GM12878 (cell line): ENCODE results near the gene THEM4. TPM values are rescaled to one million over a fixed set of nuclear protein-coding genes. Genes with fewer than 3 reads are reported as not detected.

Experiments used
- ATAC-seq: fragments of 200-7000 bp; cut with Tn5 transposase; 3 replicates; pipeline ENCODE4 v1.9.1; 2020; ENCODE audit warnings: mild to moderate bottlenecking, moderate library complexity
- BruUV-seq: library from RNA; stranded (reverse); fragments of 400-500 nt; replicated peaks from 2 replicates; lab custom pipeline; 2021; lab: Mats Ljungman, UMichigan
- CTCF ChIA-PET: fragments of 300-600 bp; sonication (Branson Sonifier 250); formaldehyde crosslinking; extraction: SDS; loops from one replicate; lab custom pipeline; 2021; ENCODE audit warnings: inconsistent platforms; lab: Yijun Ruan, JAX
- POLR2A ChIA-PET: fragments of 350-600 bp; formaldehyde crosslinking; extraction: SDS; loops from one replicate; lab custom pipeline; 2021; ENCODE audit warnings: inconsistent platforms; lab: Charles Lee
- RAD21 ChIA-PET: fragments of 300-600 bp; sonication (Branson Sonifier 250); formaldehyde crosslinking; loops from one replicate; lab custom pipeline; 2023; ENCODE audit warnings: antibody characterized with exemption; ENCODE audit not compliant: unreplicated experiment; lab: Charles Lee
- SMC1A ChIA-PET: fragments of 300-600 bp; sonication (Branson Sonifier 250); formaldehyde crosslinking; loops from one replicate; lab custom pipeline; 2023; ENCODE audit not compliant: unreplicated experiment, uncharacterized antibody; lab: Charles Lee
- DNase-seq: peaks from one replicate; pipeline ENCODE4 v3.0.0-alpha.2; 2011; ENCODE audit warnings: low read depth, low spot score
- FAIRE-seq: peaks from 3 replicates; lab custom pipeline; 2011; peaks lifted over from hg19 to GRCh38; lab: Jason Lieb, UNC
- H2AFZ ChIP-seq: 2 replicates; pipeline ENCODE4 v1.6.0; 2011; ENCODE audit warnings: low read depth, low read length, control low read depth; ENCODE audit not compliant: control insufficient read depth
- H3K27ac ChIP-seq: 2 replicates; pipeline ENCODE4 v1.5.1; 2011; ENCODE audit warnings: control low read depth; ENCODE audit not compliant: control insufficient read depth, insufficient read depth
- H3K27me3 ChIP-seq, 2 experiments: replicated peaks in 1 of 2; 2 replicates each; pipeline versions ENCODE4 v1.6.0 to v1.6.1; 2011; ENCODE audit warnings: low read length in 1 of 2; ENCODE audit not compliant: control insufficient read depth in 2 of 2, insufficient read depth in 2 of 2
- H3K36me3 ChIP-seq, 2 experiments: 2 replicates each; pipeline ENCODE4 v1.5.1; 2011; ENCODE audit warnings: low read length in 1 of 2; ENCODE audit not compliant: control insufficient read depth in 2 of 2, insufficient read depth in 2 of 2
- H3K4me1 ChIP-seq: 2 replicates; pipeline ENCODE4 v1.6.1; 2011; ENCODE audit warnings: mild to moderate bottlenecking, low read length, moderate library complexity, mixed read lengths; ENCODE audit not compliant: control insufficient read depth, insufficient read depth
- H3K4me2 ChIP-seq: 2 replicates; pipeline ENCODE4 v1.6.0; 2011; ENCODE audit warnings: control low read depth; ENCODE audit not compliant: control insufficient read depth, insufficient read depth
- H3K4me3 ChIP-seq: fragments of 200-600 bp; sonication (generic); 2 replicates; pipeline ENCODE4 v1.5.1; 2016
- H3K79me2 ChIP-seq: 2 replicates; pipeline ENCODE4 v1.6.0; 2011; ENCODE audit warnings: low read length; ENCODE audit not compliant: control insufficient read depth, insufficient read depth
- H3K9ac ChIP-seq: 2 replicates; pipeline ENCODE4 v1.8.0; 2011; ENCODE audit warnings: low read length, control low read depth, mixed read lengths; ENCODE audit not compliant: control insufficient read depth, insufficient read depth
- H3K9me3 ChIP-seq: replicated peaks from 3 replicates; pipeline ENCODE4 v1.5.1; 2011; ENCODE audit warnings: mild to moderate bottlenecking, low read length; ENCODE audit not compliant: control insufficient read depth, insufficient read depth
- H4K20me1 ChIP-seq: 2 replicates; pipeline ENCODE4 v1.6.0; 2011; ENCODE audit not compliant: control insufficient read depth, insufficient read depth
- ASH2L ChIP-seq: fragments of 300-600, 200-600 bp; sonication (generic); IDR thresholded peaks from 2 replicates; pipeline ENCODE4 v1.6.1; 2017; ENCODE audit warnings: low read depth, mild to moderate bottlenecking, borderline replicate concordance
- CEBPB ChIP-seq, 2 experiments: fragments of 150-350 bp in 1 of 2; IDR thresholded peaks; 2 replicates each; pipeline ENCODE4 v1.6.1; 2012 to 2014; ENCODE audit warnings: low read depth in 2 of 2, low read length in 2 of 2, borderline replicate concordance in 1 of 2, inconsistent platforms in 1 of 2
- CEBPZ ChIP-seq: fragments of 150-350 bp; IDR thresholded peaks from 2 replicates; pipeline ENCODE4 v1.6.1; 2016; ENCODE audit warnings: low read depth, low read length
- E2F4 ChIP-seq: IDR thresholded peaks from 2 replicates; pipeline ENCODE4 v1.6.1; 2012; ENCODE audit warnings: low read depth, low read length, improper control_type of control experiment
- EZH2 ChIP-seq: IDR thresholded peaks from 2 replicates; pipeline ENCODE4 v1.6.1; 2012; ENCODE audit warnings: low read depth, mild to moderate bottlenecking, control low read depth, inconsistent platforms, low read length, borderline replicate concordance; ENCODE audit not compliant: control insufficient read depth
- IRF5 ChIP-seq: fragments of 450-650 bp; IDR thresholded peaks from 2 replicates; pipeline ENCODE4 v1.6.1; 2017; ENCODE audit warnings: borderline replicate concordance
- JUND ChIP-seq: IDR thresholded peaks from 2 replicates; pipeline ENCODE4 v1.6.1; 2012; ENCODE audit warnings: low read depth, mild to moderate bottlenecking, low read length, improper control_type of control experiment, moderate library complexity
- NFIC ChIP-seq: IDR thresholded peaks from 2 replicates; pipeline ENCODE4 v1.6.1; 2012; ENCODE audit warnings: low read depth, mild to moderate bottlenecking, inconsistent platforms, low read length, moderate library complexity
- NRF1 ChIP-seq: conservative IDR thresholded peaks from 2 replicates; pipeline ENCODE4 v1.6.1; 2011; ENCODE audit warnings: mild to moderate bottlenecking, low read depth, low read length, improper control_type of control experiment
- RBBP5 ChIP-seq: fragments of 200-600 bp; sonication (generic); conservative IDR thresholded peaks from 2 replicates; pipeline ENCODE4 v1.6.1; 2016
- ZBTB4 ChIP-seq: fragments of 450-650 bp; formaldehyde crosslinking; IDR thresholded peaks from 2 replicates; pipeline ENCODE4 v1.4.0; 2022; ENCODE audit warnings: mild to moderate bottlenecking, moderate library complexity
- WGBS: methylation state at CpG from one replicate; pipeline ENCODE4 v1.1.6; 2016; ENCODE audit warnings: low lambda C conversion rate; ENCODE audit not compliant: insufficient replicate concordance, insufficient coverage; ENCODE audit errors: missing lambda C conversion rate; 5-methylcytosine and 5-hydroxymethylcytosine counted together
- in situ Hi-C: fragments of 300-500 bp; cut with MboI; formaldehyde crosslinking; loops from 9 replicates; pipeline ENCODE4 v1.14.3; 2018; ENCODE audit warnings: mixed read lengths
- intact Hi-C: fragments of 100-400 bp; cut with micrococcal nuclease; formaldehyde crosslinking; loops from one replicate; pipeline ENCODE4 v1.14.2; 2022; ENCODE audit not compliant: unreplicated experiment
- polyA plus RNA-seq, 11 experiments: library from polyadenylated mRNA; depleted of rRNA in 4 of 11; unstranded in 6 of 11; stranded (reverse) in 5 of 11; fragments of >200 nt; fragmentation: Nextera tagmentation in 4 of 11; fragmentation: Illumina TruSeq in 1 of 11; extraction: Ambion mirVana in 4 of 11; extraction: Trizol in 1 of 11; gene quantifications; 1 replicate in 1 of 11; 2 replicates in 10 of 11; pipeline versions ENCODE4 v1.2.1 to v1.2.3, GENCODE V29; 2011 to 2016; ENCODE audit warnings: inconsistent platforms in 2 of 11, missing spikeins in 2 of 11, low read depth in 1 of 11
- total RNA-seq, 4 experiments: library from RNA; depleted of rRNA in 3 of 4; stranded (reverse); fragments of >200 nt in 3 of 4; fragmentation: Illumina TruSeq in 1 of 4; extraction: Trizol in 1 of 4; gene quantifications; 2 replicates each; pipeline versions ENCODE4 v1.2.1 to v1.2.3, GENCODE V29; 2013 to 2021

The THEM4 gene
- total and polyA plus RNA-seq, 10 of the 15 experiments (the other 5 are each of a cell fraction or from before 2014, with no cell fraction given), result 3.4 to 30.8 (median 17.9) TPM

GRCh38 chr1:151902858-151903257 is 6.5 kb downstream of the THEM4 start:
- peaks cover 9% of the 10 kb centered on the region for H3K9me3 ChIP-seq
- TF ChIP-seq E2F4 (no peak), IRF5 (no peak), NFIC (no peak), JUND (no peak), RBBP5 (no peak), CEBPZ (no peak), NRF1 (no peak), EZH2 (no peak), CEBPB (IDR thresholded peaks at IDR 0.05; ENCODE audit: borderline replicate concordance in 1 of 2, low read depth in 2 of 2, low read length in 2 of 2) (no peak), ZBTB4 (CRISPR knock-in tag) (no peak), ASH2L (no peak)
- DNase-seq (no peak), FAIRE-seq (no peak), ATAC-seq (no peak)
- intact Hi-C loops, result no loop called here
- no peaks in the 10 kb centered on the region for H3K4me1 ChIP-seq
- SMC1A ChIA-PET, result no interaction called here
- H3K27me3 ChIP-seq, result no peaks in the 10 kb centered on the region
- H3K4me3 ChIP-seq, result no peak overlapping the region
- no peak overlapping the region for H3K9ac ChIP-seq
- 46% methylated on average over 2 of the region's 2 CpGs for WGBS
- in situ Hi-C loops, result no loop called here
- no peak overlapping the region for H3K27ac ChIP-seq
- H3K4me2 ChIP-seq, result no peak overlapping the region
- no peaks in the 10 kb centered on the region for H4K20me1 ChIP-seq
- peaks cover under 1% of the 10 kb centered on the region; the same call in 1 of the 2 replicates for H3K79me2 ChIP-seq
- CTCF ChIA-PET, result interaction anchor here (1.2 kb wide), 1 partner anchor 15 kb away, joined by 3 read pairs; no protein-coding TSS in a partner anchor
- RAD21 ChIA-PET, result no interaction called here
- no TSS peak for BruUV-seq
- POLR2A ChIA-PET, result no interaction called here
- H2AFZ ChIP-seq, result no peak overlapping the region
- no peaks in the 10 kb centered on the region for H3K36me3 ChIP-seq
